Motor neuron (in vitro differentiated cells): ENCODE measurements around the gene C5orf46. TPM values are rescaled to one million over a fixed set of nuclear protein-coding genes. Genes with fewer than 3 reads are reported as not detected.
"Not testable (repeated sequence)": the region's sequence is repeated elsewhere in the genome, so short reads cannot be mapped to it uniquely, and the experiment has no call there.

ENCODE experiments used
- ATAC-seq, 8 experiments: fragments of 200-7000 bp; cut with Tn5 transposase; replicated peaks in 6 of 8; 2 replicates each; pipeline ENCODE4 v1.8.0; 2021; ENCODE audit warnings: mild to moderate bottlenecking in 8 of 8, moderate library complexity in 8 of 8
- H3K27ac ChIP-seq, 2 donors: fragments of 250-450 bp; sonication (Bioruptor Pico); 2 replicates each; pipeline ENCODE4 v1.9.0; 2021; ENCODE audit warnings: antibody characterized with exemption in 2 of 2, mild to moderate bottlenecking in 2 of 2, moderate library complexity in 1 of 2
- H3K4me1 ChIP-seq, 2 donors: fragments of 250-450 bp; sonication (Bioruptor Pico); replicated peaks in 1 of 2; 2 replicates each; pipeline ENCODE4 v1.6.1; 2021; ENCODE audit warnings: antibody characterized with exemption in 2 of 2, mild to moderate bottlenecking in 2 of 2, moderate library complexity in 1 of 2
- H3K4me3 ChIP-seq, 5 donors: fragments of 250-450 bp; sonication (Bioruptor Pico); 2 replicates each; pipeline ENCODE4 v1.9.0; 2021; ENCODE audit warnings: antibody characterized with exemption in 5 of 5, mild to moderate bottlenecking in 5 of 5, moderate library complexity in 4 of 5
- WGBS, 10 experiments: fragments of 450-650 bp; shearing (Covaris generic); methylation state at CpG; one replicate each; pipeline ENCODE4 v1.0.0; 2022; 5-methylcytosine and 5-hydroxymethylcytosine counted together
- in situ Hi-C, 9 experiments: fragments of 400-800 bp; cut with MboI; loops; one replicate each; pipeline ENCODE4 v1.15.0; 2021; ENCODE audit warnings: low sequenced_read_pairs in 9 of 9, low pct_unique_long_range_greater_than_20kb in 2 of 9; ENCODE audit not compliant: unreplicated experiment in 9 of 9
- total RNA-seq, 8 experiments: library from RNA; unstranded; fragments of 300-600 nt; gene quantifications; 2 replicates each; pipeline versions ENCODE4 v1.2.3 to v1.2.4, GENCODE V29; 2022

C5orf46 gene
- 1 to 10 TPM in 1 of 8 experiments, not detected in 7; 2.8 TPM for total RNA-seq

DNA sequence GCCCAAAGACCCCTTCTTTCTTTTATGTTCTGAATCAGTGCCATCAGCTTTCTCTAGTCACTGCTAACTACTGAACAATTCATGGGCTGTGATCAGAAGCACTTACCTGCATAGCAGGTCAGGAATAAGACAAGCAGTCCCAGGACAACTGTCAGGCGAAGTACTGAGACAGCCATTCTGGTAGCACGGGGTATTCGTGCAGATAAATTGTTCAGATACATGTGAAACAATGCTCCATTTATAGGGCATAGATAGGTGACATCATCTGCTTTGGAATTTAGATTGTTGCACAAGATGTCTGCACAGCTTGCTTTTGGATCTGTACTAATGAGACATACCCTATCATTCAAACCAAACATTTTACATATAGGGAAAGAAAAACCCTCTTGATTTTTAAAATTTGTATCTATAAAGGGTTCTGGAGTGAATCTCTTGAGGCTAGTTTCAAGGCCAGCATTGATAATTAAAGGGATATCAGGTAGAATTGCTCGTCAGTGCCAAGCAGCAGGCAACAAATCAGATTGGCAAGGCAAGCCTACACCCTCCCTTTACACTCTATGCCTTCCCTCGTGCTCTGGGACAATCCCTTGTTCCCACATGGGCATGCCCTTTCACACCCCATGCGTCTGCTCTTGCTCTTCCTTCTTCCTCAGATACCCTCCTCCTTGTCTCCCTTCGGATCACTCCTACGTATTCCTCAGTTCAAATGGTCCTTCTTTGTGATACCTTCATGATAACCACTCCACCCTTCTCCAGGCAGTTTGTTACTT lies at the start of gene C5orf46:
C5orf46 (minus strand) TSS at position 213 of the 770 bp plus-strand sequence; CDS start at position 176, 37 bp downstream.
- H3K4me1 ChIP-seq = peaks cover 0 to 4% of the 10 kb centered on the region in 2 donors
- WGBS, 10 experiments = 9 to 88% (median 72%) methylated on average over 3 to 6 of the region's 8 CpGs; no CpG with 5 or more reads in 1 of the 10 experiments
- H3K4me3 ChIP-seq = no peak within 1 kb of the TSS
- peak in 6 of 8 experiments; percentile 25 to 86 (median 55) for ATAC-seq
- H3K27ac ChIP-seq = no peak within 1 kb of the TSS
- in situ Hi-C loops = no loop called here

DNA sequence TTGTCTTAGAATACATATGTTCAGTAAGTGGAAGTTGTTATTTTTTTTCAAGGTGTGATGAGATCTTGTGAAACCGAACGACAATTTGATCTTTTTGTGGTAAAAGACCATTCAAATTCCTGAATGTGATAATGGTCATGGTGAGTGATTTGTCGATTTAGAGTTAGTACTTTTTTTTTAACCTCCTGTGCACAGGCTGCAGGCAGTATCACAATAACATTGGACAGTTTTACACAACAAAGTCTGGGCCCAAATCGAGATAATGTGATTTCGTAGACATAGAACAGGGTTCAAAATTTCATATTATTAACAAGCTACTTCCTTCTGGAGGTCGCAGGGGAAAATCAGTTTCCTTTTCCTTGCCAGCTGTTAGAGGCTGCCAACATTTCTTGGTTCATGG lies 48.6 kb upstream of the C5orf46 start:
- Histone ChIP-seq H3K4me1 (no peaks in the 10 kb centered on the region), H3K27ac (no peak overlapping the region), H3K4me3 (no peak overlapping the region)
- in situ Hi-C loops = loop anchor here in 2 of 9 experiments (10.0 to 25.0 kb wide), 2 partner anchors 157 to 160 kb away; no protein-coding TSS in a partner anchor
- no peak for ATAC-seq
- WGBS, 10 experiments = 0 to 94% (median 67%) methylated on average over 2 to 6 of the region's 6 CpGs

DNA sequence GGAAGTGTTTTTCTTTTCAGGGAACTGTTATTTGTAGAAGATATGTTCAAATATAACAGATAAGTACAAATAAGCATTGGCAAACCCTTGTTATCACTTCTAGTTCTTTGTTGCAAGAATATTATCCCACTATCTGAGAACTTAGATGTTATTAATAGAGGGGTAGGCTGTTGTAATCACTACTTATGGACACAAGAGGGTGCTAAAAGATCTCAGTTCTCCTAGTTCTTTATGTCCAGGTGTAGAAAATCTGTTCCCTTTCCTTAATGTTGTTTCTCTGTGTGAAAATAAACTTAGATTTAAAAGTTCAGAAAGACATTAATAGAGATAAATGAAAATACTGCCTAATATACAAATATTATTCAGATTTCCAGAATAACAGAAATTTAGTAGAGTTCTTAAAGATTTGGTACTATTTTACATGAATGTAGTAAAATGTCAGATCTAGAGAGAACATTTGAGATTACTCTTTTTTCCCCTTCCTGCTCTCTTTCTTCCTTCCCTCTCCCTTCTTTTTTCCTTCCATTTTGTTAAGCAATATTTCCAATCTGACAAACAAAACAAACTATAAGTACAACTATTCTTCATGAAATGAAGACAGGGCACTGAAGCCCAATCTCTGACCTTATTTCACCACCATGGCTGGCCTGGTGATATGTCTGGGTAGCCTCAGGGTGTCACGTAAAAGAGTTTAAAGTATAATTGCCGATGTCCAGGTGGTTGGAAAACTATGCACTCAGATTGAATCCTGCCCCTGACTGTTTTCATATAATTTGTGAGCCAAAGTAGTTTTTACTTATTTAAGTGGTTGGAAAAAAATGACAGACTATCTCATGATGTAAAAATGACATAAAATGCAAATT lies 43.6 kb upstream of the C5orf46 start:
- H3K4me3 ChIP-seq = no peak overlapping the region
- WGBS, 10 experiments = 0 to 94% (median 72%) methylated on average over 1 to 2 of the region's 2 CpGs; no CpG with 5 or more reads in 2 of the 10 experiments
- peak in 4 of 8 experiments; percentile 66 to 74 (median 70) for ATAC-seq
- in situ Hi-C loops = loop anchor here in 2 of 9 experiments (10.0 to 25.0 kb wide), 2 partner anchors 162 to 165 kb away; no protein-coding TSS in a partner anchor
- H3K4me1 ChIP-seq = no peaks in the 10 kb centered on the region
- H3K27ac ChIP-seq = no peak overlapping the region

GRCh38 chr5:147946658-147947274 lies 40.4 kb upstream of the C5orf46 start:
- H3K27ac ChIP-seq, H3K4me1 ChIP-seq, in situ Hi-C loops: not testable (repeated sequence)
- peak in 1 of 8 experiments; percentile 63 for ATAC-seq
- peak overlapping the region in 3 of 5 donors; percentile 12 to 28 (median 12) for H3K4me3 ChIP-seq
- WGBS, 10 experiments = 30 to 96% (median 80%) methylated on average over 1 to 7 of the region's 25 CpGs; no CpG with 5 or more reads in 5 of the 10 experiments

GRCh38 chr5:147939431-147940114 lies 33.2 kb upstream of the C5orf46 start:
- Histone ChIP-seq H3K4me1 (no peaks in the 10 kb centered on the region), H3K4me3 (no peak overlapping the region), H3K27ac (no peak overlapping the region)
- in situ Hi-C loops = loop anchor here in 1 of 9 experiments (10.0 kb wide), 1 partner anchor 55 kb away; no protein-coding TSS in a partner anchor
- WGBS, 10 experiments = 10 to 86% (median 70%) methylated on average over 1 to 4 of the region's 4 CpGs; no CpG with 5 or more reads in 5 of the 10 experiments
- ATAC-seq = peak in 2 of 8 experiments; percentile 75 to 77

DNA sequence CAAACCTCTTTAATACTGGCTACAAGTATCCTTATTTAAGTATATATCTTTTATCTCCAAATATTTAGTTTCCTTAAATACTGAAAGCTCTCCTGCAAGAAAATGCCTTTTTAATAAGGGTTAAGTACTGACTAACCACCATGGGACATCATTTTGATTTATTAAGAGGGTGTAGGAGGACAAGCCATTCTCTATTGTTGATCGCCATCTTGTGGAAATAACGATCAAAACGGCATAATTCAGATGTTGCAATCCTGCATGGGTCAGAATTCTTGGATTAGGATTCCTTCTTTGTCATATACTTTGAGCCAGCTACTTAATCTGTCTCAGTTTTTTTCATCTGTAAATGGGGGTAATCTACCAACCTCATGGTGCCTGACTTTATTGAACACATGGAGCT lies 28.7 kb upstream of the C5orf46 start:
- WGBS, 10 experiments = 0 to 20% (median 0%) methylated on average over 1 to 3 of the region's 3 CpGs; no CpG with 5 or more reads in 1 of the 10 experiments
- H3K4me1 ChIP-seq = no peaks in the 10 kb centered on the region
- ATAC-seq = peak in 6 of 8 experiments; percentile 41 to 89 (median 67)
- in situ Hi-C loops = loop anchor here in 1 of 9 experiments (10.0 kb wide), 1 partner anchor 50 kb away; no protein-coding TSS in a partner anchor
- H3K4me3 ChIP-seq = no peak overlapping the region
- H3K27ac ChIP-seq = no peak overlapping the region

DNA sequence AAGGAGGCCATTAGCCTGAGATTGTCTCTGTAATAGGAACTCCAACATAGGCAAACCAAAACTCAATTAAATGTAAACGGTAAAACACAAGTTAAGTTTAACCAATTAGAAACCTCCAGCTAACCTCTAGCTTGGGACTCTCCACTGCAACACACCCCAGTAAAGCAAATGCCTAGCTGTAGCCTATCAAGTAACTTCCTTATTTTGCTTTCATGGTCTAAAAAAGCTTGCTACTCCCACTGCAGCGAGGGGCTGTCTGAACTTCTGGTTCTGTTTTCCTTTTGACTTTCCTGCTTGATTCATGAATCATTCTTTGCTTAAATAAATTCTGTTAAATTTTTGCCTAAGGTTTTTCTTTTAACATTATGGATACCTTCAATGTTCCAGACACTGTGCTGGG lies 24.4 kb upstream of the C5orf46 start:
- in situ Hi-C loops = loop anchor here in 1 of 9 experiments (10.0 kb wide), 1 partner anchor 46 kb away; no protein-coding TSS in a partner anchor
- Histone ChIP-seq H3K27ac (no peak overlapping the region), H3K4me1 (no peaks in the 10 kb centered on the region), H3K4me3 (no peak overlapping the region)
- WGBS, 10 experiments = 17 to 100% (median 92%) methylated on average over 1 to 2 of the region's 2 CpGs; no CpG with 5 or more reads in 1 of the 10 experiments
- no peak for ATAC-seq

- WGBS, 10 experiments = 3 to 88% (median 64%) methylated on average over 2 to 3 of the region's 3 CpGs; no CpG with 5 or more reads in 1 of the 10 experiments
- in situ Hi-C loops = no loop called here
- no peak for ATAC-seq
- H3K4me3 ChIP-seq = no peak overlapping the region
- no peaks in the 10 kb centered on the region for H3K4me1 ChIP-seq
- no peak overlapping the region for H3K27ac ChIP-seq
Observed at GRCh38 chr5:147927901-147928300, 21.6 kb upstream of the C5orf46 start.

DNA sequence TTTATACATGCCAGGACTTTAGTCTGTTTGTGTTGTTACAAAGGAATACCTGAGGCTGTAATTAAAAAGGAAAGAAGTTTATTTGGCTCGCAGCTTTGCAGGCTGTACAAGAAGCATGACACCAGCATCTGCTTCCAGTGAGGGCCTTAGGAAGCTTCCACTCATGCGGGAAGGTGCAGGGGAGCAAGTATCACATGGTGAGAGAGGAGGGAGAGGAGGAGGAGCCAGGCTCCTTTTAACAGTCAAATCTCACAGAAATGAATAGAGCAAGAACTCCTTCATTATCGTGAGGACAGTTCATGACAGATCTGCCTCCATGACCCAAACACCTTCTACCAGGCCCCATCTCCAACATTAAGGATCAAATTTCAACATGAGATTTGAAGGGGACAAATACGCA lies 18.7 kb upstream of the C5orf46 start:
- Histone ChIP-seq H3K4me3 (no peak overlapping the region), H3K4me1 (no peaks in the 10 kb centered on the region), H3K27ac (no peak overlapping the region)
- in situ Hi-C loops = no loop called here
- ATAC-seq = no peak
- 0 to 87% (median 54%) methylated on average over 1 to 4 of the region's 4 CpGs; no CpG with 5 or more reads in 1 of the 10 experiments for WGBS, 10 experiments

- in situ Hi-C loops = no loop called here
- WGBS, 10 experiments = 0 to 100% (median 60%) methylated on average over 1 to 2 of the region's 2 CpGs
- Histone ChIP-seq H3K4me3 (no peak overlapping the region), H3K27ac (no peak overlapping the region), H3K4me1 (no peaks in the 10 kb centered on the region)
- ATAC-seq = no peak
Observed at GRCh38 chr5:147921136-147921535, 14.8 kb upstream of the C5orf46 start.

DNA sequence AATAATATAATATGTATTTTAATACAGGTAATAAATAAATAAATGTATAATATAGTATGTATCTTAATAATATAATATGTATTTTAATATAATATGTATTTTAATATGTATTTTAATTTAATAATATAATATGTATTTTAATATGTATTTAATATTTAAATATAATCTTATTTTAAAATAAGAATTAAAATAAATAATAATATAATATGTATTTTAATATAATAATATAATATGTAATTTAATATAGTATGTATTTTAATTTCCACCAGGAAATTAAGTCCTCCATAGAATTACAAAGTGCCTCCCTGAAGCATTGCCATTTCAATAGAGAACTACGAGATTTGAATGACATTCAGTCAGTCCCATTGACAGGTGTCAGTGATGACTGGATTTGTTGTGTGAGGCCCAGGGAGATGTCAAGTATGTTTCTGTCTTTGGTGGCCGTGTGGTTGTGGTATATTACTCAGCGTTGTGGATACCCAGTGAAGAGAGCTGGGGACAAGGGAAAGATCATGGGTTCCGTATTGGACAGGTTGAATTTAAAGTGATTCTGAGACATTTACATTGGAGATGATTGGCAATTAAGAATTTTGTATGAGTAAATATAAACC lies 14.2 kb upstream of the C5orf46 start:
- in situ Hi-C loops = no loop called here
- ATAC-seq = no peak
- H3K4me3 ChIP-seq = no peak overlapping the region
- H3K27ac ChIP-seq = no peak overlapping the region
- no peaks in the 10 kb centered on the region for H3K4me1 ChIP-seq
- WGBS, 10 experiments = 48 to 100% (median 90%) methylated on average over 1 to 4 of the region's 4 CpGs; no CpG with 5 or more reads in 1 of the 10 experiments
